Type B pancreatic cell (in vitro differentiated cells): ENCODE data around the gene TESK2. TPM values are rescaled to one million over a fixed set of nuclear protein-coding genes. Genes with fewer than 3 reads are reported as not detected.

Experiments
- DNase-seq: peaks from one replicate; pipeline ENCODE4 v3.0.0; 2021; ENCODE audit warnings: mixed read lengths; ENCODE audit not compliant: unreplicated experiment; ENCODE audit errors: extremely low spot score
- H3K27ac Mint-ChIP-seq: 2 replicates; pipeline ENCODE4 v1.8.0; 2021; ENCODE audit warnings: mild to moderate bottlenecking, mixed read lengths
- H3K27me3 Mint-ChIP-seq: 2 replicates; pipeline ENCODE4 v1.8.0; 2021; ENCODE audit warnings: mixed read lengths
- H3K36me3 Mint-ChIP-seq: 2 replicates; pipeline ENCODE4 v1.8.0; 2021; ENCODE audit warnings: mixed read lengths
- H3K4me1 Mint-ChIP-seq: one replicate; pipeline ENCODE4 v1.8.0; 2021; ENCODE audit warnings: mixed read lengths; ENCODE audit not compliant: unreplicated experiment
- H3K4me3 Mint-ChIP-seq: 2 replicates; pipeline ENCODE4 v1.8.0; 2021; ENCODE audit warnings: mild to moderate bottlenecking, mixed read lengths
- H3K9me3 Mint-ChIP-seq: 2 replicates; pipeline ENCODE4 v1.8.0; 2021; ENCODE audit warnings: mixed read lengths
- total RNA-seq: library from RNA; stranded (reverse); gene quantifications from 2 replicates; pipeline ENCODE4 v1.2.1, GENCODE V29; 2021; ENCODE audit warnings: low replicate concordance
- TF ChIP-seq, protein P1 (sequence below): fragments of 200-600 bp; sonication (generic); conservative IDR thresholded peaks from 2 replicates; pipeline ENCODE4 v1.5.0; 2021; ENCODE audit warnings: antibody characterized with exemption, mild to moderate bottlenecking

TESK2 gene
- total RNA-seq, 1 donor from 2014 or later = 6.7 TPM

GRCh38 chr1:45355683-45356082 lies 135.3 kb downstream of the TESK2 start:
- Mint-ChIP-seq H3K36me3 (no peaks in the 10 kb centered on the region), H3K27me3 (no peaks in the 10 kb centered on the region), H3K4me3 (no peak overlapping the region), H3K9me3 (no peaks in the 10 kb centered on the region), H3K4me1 (peaks cover 13% of the 10 kb centered on the region), H3K27ac (no peak overlapping the region)
- no peak for DNase-seq
- TF ChIP-seq, protein P1, sequence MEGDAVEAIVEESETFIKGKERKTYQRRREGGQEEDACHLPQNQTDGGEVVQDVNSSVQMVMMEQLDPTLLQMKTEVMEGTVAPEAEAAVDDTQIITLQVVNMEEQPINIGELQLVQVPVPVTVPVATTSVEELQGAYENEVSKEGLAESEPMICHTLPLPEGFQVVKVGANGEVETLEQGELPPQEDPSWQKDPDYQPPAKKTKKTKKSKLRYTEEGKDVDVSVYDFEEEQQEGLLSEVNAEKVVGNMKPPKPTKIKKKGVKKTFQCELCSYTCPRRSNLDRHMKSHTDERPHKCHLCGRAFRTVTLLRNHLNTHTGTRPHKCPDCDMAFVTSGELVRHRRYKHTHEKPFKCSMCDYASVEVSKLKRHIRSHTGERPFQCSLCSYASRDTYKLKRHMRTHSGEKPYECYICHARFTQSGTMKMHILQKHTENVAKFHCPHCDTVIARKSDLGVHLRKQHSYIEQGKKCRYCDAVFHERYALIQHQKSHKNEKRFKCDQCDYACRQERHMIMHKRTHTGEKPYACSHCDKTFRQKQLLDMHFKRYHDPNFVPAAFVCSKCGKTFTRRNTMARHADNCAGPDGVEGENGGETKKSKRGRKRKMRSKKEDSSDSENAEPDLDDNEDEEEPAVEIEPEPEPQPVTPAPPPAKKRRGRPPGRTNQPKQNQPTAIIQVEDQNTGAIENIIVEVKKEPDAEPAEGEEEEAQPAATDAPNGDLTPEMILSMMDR = no peak

- TF ChIP-seq, protein P1 = no peak
- DNase-seq = no peak
- Mint-ChIP-seq H3K27me3 (no peaks in the 10 kb centered on the region), H3K27ac (no peak overlapping the region), H3K4me3 (no peak overlapping the region), H3K4me1 (peaks cover 8% of the 10 kb centered on the region), H3K9me3 (no peaks in the 10 kb centered on the region), H3K36me3 (no peaks in the 10 kb centered on the region)
These were observed 136.1 kb downstream of the TESK2 start for GRCh38 chr1:45354838-45355237.

- TF ChIP-seq, protein P1 = no peak
- no peaks in the 10 kb centered on the region for H3K36me3 Mint-ChIP-seq
- no peak for DNase-seq
- H3K27me3 Mint-ChIP-seq = no peaks in the 10 kb centered on the region
- H3K4me3 Mint-ChIP-seq = no peak overlapping the region
- no peaks in the 10 kb centered on the region for H3K9me3 Mint-ChIP-seq
- peaks cover 14% of the 10 kb centered on the region for H3K4me1 Mint-ChIP-seq
- H3K27ac Mint-ChIP-seq = no peak overlapping the region
These were observed 137.3 kb downstream of the TESK2 start for GRCh38 chr1:45353685-45354084.

GRCh38 chr1:45351508-45351907 lies 139.5 kb downstream of the TESK2 start:
- H3K9me3 Mint-ChIP-seq = no peaks in the 10 kb centered on the region
- no peak overlapping the region for H3K27ac Mint-ChIP-seq
- no peak for DNase-seq
- H3K4me3 Mint-ChIP-seq = no peak overlapping the region
- TF ChIP-seq, protein P1 = no peak
- H3K36me3 Mint-ChIP-seq = no peaks in the 10 kb centered on the region
- no peaks in the 10 kb centered on the region for H3K27me3 Mint-ChIP-seq
- peaks cover 21% of the 10 kb centered on the region for H3K4me1 Mint-ChIP-seq

- no peak for DNase-seq
- Mint-ChIP-seq H3K27me3 (no peaks in the 10 kb centered on the region), H3K4me3 (peak overlapping the region; percentile 49), H3K27ac (peak overlapping the region; percentile 57), H3K4me1 (peaks cover 13% of the 10 kb centered on the region), H3K36me3 (peaks cover 5% of the 10 kb centered on the region), H3K9me3 (no peaks in the 10 kb centered on the region)
- TF ChIP-seq, protein P1 = no peak
These were observed 141.8 kb downstream of the TESK2 start for GRCh38 chr1:45348966-45349677.
